A673 (cell line): Measurements from ENCODE around the gene DNMBP. TPM values are rescaled to one million over a fixed set of nuclear protein-coding genes. Genes with fewer than 3 reads are reported as not detected.

Experiments
- BruUV-seq: library from RNA; stranded (reverse); fragments of 400-500 nt; replicated peaks from 2 replicates; lab custom pipeline; 2021; lab: Mats Ljungman, UMichigan
- CTCF ChIA-PET: fragments of 300-600 bp; sonication (Branson Sonifier 250); formaldehyde crosslinking; loops from one replicate; lab custom pipeline; 2022; ENCODE audit warnings: antibody characterized with exemption; lab: Charles Lee
- POLR2A ChIA-PET: fragments of 300-600 bp; sonication (Branson Sonifier 250); formaldehyde crosslinking; loops from one replicate; lab custom pipeline; 2022; ENCODE audit warnings: antibody characterized with exemption; ENCODE audit not compliant: low non-redundant PET; lab: Charles Lee
- DNase-seq: peaks from one replicate; pipeline ENCODE4 v3.0.0-alpha.2; 2015; ENCODE audit warnings: low spot score
- H3K27ac ChIP-seq: fragments of 200-600 bp; sonication (generic); 2 replicates; pipeline ENCODE4 v1.5.1; 2016; ENCODE audit warnings: mixed run types, low read depth, mild to moderate bottlenecking, mixed read lengths, antibody characterized with exemption, low read length; ENCODE audit not compliant: poor library complexity, severe bottlenecking
- H3K27me3 ChIP-seq: fragments of 200-600 bp; sonication (generic); replicated peaks from 2 replicates; pipeline ENCODE4 v1.6.1; 2017; ENCODE audit warnings: mixed run types, low read depth, mild to moderate bottlenecking, mixed read lengths, antibody characterized with exemption, low read length; ENCODE audit not compliant: insufficient read depth, poor library complexity
- H3K36me3 ChIP-seq: fragments of 200-600 bp; sonication (generic); 2 replicates; pipeline ENCODE4 v1.6.1; 2016; ENCODE audit warnings: mixed run types, mild to moderate bottlenecking, mixed read lengths, antibody characterized with exemption, low read length; ENCODE audit not compliant: insufficient read depth, poor library complexity, severe bottlenecking
- H3K4me1 ChIP-seq: fragments of 200-600 bp; sonication (generic); 2 replicates; pipeline ENCODE4 v1.6.1; 2017; ENCODE audit warnings: mixed run types, mild to moderate bottlenecking, mixed read lengths, antibody characterized with exemption, low read length; ENCODE audit not compliant: insufficient read depth, poor library complexity, severe bottlenecking
- H3K4me3 ChIP-seq: fragments of 200-600 bp; sonication (generic); 2 replicates; pipeline ENCODE4 v1.5.1; 2016; ENCODE audit warnings: low read depth, mixed run types, mild to moderate bottlenecking, mixed read lengths, low read length; ENCODE audit not compliant: poor library complexity, severe bottlenecking
- H3K9me3 ChIP-seq: fragments of 200-600 bp; sonication (generic); 2 replicates; pipeline ENCODE4 v1.6.1; 2016; ENCODE audit warnings: mixed run types, low read depth, mild to moderate bottlenecking, mixed read lengths, antibody characterized with exemption, low read length; ENCODE audit not compliant: poor library complexity, severe bottlenecking
- EZH2 ChIP-seq: fragments of 200-600 bp; sonication (generic); IDR thresholded peaks from 2 replicates; pipeline ENCODE4 v1.6.1; 2017; ENCODE audit warnings: borderline replicate concordance, low read depth, mild to moderate bottlenecking, mixed read lengths, antibody characterized with exemption, low read length; ENCODE audit not compliant: poor library complexity, severe bottlenecking
- intact Hi-C: fragments of 100-400 bp; cut with micrococcal nuclease; formaldehyde crosslinking; loops from one replicate; pipeline ENCODE4 v1.10.0; 2022; ENCODE audit not compliant: unreplicated experiment
- total RNA-seq: library from RNA; stranded (reverse); gene quantifications from 2 replicates; pipeline ENCODE4 v1.2.3, GENCODE V29; 2021
- TF ChIP-seq, protein P1 (sequence below): fragments of 300-800, 200-600 bp; sonication (generic); conservative IDR thresholded peaks from 2 replicates; pipeline ENCODE4 v1.5.1; 2017; ENCODE audit warnings: low read depth, mild to moderate bottlenecking, antibody characterized with exemption, low read length, moderate library complexity, mixed read lengths

The DNMBP gene
- total RNA-seq, 1 experiment from 2014 or later = 28.0 TPM

DNA sequence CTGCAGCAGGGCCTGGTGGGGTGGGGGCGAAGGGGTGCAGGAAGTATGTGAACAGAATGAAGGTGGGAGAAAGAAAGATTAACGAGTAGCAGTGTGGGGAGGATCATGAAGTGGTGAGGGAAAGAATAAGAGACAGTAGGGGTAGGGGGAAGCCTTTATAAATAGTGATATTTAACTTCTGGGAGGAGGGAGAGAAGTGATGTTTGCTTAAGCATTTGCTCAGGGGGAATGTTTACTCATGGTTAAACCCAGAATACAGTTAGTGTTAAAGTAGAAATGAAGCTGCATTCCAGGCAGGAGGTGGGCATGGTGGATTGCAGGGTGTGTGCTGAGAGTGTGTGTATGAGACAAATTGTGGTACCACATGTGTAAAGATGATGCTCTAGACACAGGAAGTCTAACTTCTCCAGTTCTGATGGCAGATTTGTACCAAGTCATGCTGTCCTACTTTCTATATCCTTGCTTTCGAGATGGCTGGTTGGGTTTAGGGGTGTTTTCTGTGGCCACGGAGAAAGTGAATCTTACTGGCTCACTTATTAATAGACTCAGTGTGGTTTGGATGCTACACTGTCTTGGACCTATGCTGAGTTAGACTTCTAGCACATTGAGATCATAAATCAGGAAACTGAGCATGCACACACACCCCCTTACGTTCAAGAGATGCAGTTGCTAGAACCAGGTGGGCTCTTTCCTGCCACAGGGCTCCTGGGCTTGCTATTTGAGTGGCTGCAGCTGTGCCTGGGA lies 10.6 kb upstream of the DNMBP start:
- H3K9me3 ChIP-seq = no peaks in the 10 kb centered on the region
- ChIA-PET POLR2A (no interaction called here), CTCF (no interaction called here)
- TF ChIP-seq EZH2 = no peak
- TF ChIP-seq, protein P1, sequence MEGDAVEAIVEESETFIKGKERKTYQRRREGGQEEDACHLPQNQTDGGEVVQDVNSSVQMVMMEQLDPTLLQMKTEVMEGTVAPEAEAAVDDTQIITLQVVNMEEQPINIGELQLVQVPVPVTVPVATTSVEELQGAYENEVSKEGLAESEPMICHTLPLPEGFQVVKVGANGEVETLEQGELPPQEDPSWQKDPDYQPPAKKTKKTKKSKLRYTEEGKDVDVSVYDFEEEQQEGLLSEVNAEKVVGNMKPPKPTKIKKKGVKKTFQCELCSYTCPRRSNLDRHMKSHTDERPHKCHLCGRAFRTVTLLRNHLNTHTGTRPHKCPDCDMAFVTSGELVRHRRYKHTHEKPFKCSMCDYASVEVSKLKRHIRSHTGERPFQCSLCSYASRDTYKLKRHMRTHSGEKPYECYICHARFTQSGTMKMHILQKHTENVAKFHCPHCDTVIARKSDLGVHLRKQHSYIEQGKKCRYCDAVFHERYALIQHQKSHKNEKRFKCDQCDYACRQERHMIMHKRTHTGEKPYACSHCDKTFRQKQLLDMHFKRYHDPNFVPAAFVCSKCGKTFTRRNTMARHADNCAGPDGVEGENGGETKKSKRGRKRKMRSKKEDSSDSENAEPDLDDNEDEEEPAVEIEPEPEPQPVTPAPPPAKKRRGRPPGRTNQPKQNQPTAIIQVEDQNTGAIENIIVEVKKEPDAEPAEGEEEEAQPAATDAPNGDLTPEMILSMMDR = no peak
- no peak for DNase-seq
- no TSS peak for BruUV-seq
- intact Hi-C loops = no loop called here
- H3K4me1 ChIP-seq = no peaks in the 10 kb centered on the region
- H3K27ac ChIP-seq = no peak overlapping the region
- no peaks in the 10 kb centered on the region for H3K36me3 ChIP-seq
- no peaks in the 10 kb centered on the region for H3K27me3 ChIP-seq
- no peak overlapping the region for H3K4me3 ChIP-seq

DNA sequence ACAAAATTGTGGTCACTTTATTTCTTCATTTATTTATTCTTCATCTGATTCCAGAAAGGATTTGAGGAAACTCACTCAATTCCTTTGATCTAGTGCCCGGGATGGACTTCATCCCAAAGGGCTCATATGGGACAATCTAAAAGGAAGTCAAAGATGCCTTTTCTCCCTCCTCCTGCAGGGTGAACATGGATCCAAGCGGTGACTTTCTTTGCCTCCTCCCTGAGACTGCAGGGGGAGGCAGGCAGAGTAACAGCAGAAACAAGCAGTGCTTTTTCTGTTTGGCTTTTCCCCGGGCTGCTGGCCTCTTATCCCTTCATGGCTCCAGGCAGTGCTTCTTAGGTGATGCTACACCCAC lies 10.0 kb upstream of the DNMBP start:
- no peak overlapping the region for H3K27ac ChIP-seq
- intact Hi-C loops = no loop called here
- POLR2A ChIA-PET = no interaction called here
- TF ChIP-seq, protein P1 = no peak
- no peak for TF ChIP-seq EZH2
- H3K36me3 ChIP-seq = no peaks in the 10 kb centered on the region
- no peaks in the 10 kb centered on the region for H3K27me3 ChIP-seq
- no peak overlapping the region for H3K4me3 ChIP-seq
- no peaks in the 10 kb centered on the region for H3K4me1 ChIP-seq
- no peaks in the 10 kb centered on the region for H3K9me3 ChIP-seq
- DNase-seq = no peak
- CTCF ChIA-PET = no interaction called here
- no TSS peak for BruUV-seq

DNA sequence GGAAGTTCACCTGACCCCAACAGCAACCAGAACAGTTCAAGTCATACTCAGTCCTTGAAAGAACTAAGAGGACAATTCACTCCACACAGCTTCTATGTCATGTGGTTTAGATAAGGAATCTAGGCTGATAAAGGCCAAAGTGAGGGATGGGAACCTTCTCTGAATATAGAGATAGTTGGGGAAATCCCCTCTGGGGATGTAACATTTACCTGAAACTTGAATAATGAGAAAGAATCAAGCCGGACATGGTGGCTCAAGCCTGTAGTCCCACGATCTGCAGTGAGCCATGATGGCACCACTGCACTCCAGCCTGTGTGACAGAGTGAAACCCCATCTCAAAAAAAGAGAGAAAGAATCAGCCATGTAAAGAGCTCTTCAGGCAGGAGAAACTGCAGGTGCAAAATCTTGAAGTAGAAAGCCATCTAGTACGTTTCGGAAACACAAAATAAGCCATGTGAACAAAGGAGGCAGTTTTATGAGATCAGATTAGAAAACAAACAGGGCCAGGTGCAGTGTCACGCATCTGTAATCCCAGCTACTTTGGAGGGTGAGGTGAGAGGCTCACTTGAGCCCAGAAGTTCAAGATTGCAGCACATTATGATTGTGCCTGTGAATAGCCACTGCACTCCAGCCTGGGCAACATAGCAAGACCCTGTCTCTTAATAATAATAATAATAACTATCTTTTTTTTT lies 4.5 kb upstream of the DNMBP start:
- no TSS peak for BruUV-seq
- no peak for DNase-seq
- intact Hi-C loops = no loop called here
- H3K27me3 ChIP-seq = no peaks in the 10 kb centered on the region
- H3K36me3 ChIP-seq = no peaks in the 10 kb centered on the region
- ChIA-PET POLR2A (no interaction called here), CTCF (no interaction called here)
- H3K4me3 ChIP-seq = no peak overlapping the region
- TF ChIP-seq, protein P1 = no peak
- no peak for TF ChIP-seq EZH2
- H3K9me3 ChIP-seq = no peaks in the 10 kb centered on the region
- no peak overlapping the region for H3K27ac ChIP-seq
- H3K4me1 ChIP-seq = no peaks in the 10 kb centered on the region
